WTC11 (cell line): Measurements from ENCODE around the gene C6orf163.

ENCODE experiments used
- CTCF ChIP-seq: fragments of 200-600 bp; IDR thresholded peaks from 2 replicates; pipeline ENCODE4 v1.8.0; 2022; ENCODE audit warnings: antibody characterized with exemption
- MLX ChIP-seq: sonication (generic); formaldehyde crosslinking; IDR thresholded peaks from 2 replicates; pipeline ENCODE4 v1.8.1; 2023; ENCODE audit warnings: mild to moderate bottlenecking, missing genetic modification reagents, moderate library complexity
- ZNF138 ChIP-seq: sonication (generic); formaldehyde crosslinking; conservative IDR thresholded peaks from 2 replicates; pipeline ENCODE4 v1.8.1; 2022; ENCODE audit warnings: mild to moderate bottlenecking, moderate library complexity, missing genetic modification reagents
- TF ChIP-seq, protein P1 (sequence below): sonication (generic); formaldehyde crosslinking; IDR thresholded peaks from 2 replicates; pipeline ENCODE4 v1.8.1; 2023; ENCODE audit warnings: mild to moderate bottlenecking, missing genetic modification reagents, borderline replicate concordance
- TF ChIP-seq, protein P2 (sequence below): sonication (generic); formaldehyde crosslinking; IDR thresholded peaks from 2 replicates; pipeline ENCODE4 v1.8.1; 2022; ENCODE audit warnings: low read depth, mild to moderate bottlenecking, moderate library complexity, missing genetic modification reagents, borderline replicate concordance

- TF ChIP-seq MLX, result no peak
- TF ChIP-seq CTCF, result no peak
- TF ChIP-seq, protein P1, sequence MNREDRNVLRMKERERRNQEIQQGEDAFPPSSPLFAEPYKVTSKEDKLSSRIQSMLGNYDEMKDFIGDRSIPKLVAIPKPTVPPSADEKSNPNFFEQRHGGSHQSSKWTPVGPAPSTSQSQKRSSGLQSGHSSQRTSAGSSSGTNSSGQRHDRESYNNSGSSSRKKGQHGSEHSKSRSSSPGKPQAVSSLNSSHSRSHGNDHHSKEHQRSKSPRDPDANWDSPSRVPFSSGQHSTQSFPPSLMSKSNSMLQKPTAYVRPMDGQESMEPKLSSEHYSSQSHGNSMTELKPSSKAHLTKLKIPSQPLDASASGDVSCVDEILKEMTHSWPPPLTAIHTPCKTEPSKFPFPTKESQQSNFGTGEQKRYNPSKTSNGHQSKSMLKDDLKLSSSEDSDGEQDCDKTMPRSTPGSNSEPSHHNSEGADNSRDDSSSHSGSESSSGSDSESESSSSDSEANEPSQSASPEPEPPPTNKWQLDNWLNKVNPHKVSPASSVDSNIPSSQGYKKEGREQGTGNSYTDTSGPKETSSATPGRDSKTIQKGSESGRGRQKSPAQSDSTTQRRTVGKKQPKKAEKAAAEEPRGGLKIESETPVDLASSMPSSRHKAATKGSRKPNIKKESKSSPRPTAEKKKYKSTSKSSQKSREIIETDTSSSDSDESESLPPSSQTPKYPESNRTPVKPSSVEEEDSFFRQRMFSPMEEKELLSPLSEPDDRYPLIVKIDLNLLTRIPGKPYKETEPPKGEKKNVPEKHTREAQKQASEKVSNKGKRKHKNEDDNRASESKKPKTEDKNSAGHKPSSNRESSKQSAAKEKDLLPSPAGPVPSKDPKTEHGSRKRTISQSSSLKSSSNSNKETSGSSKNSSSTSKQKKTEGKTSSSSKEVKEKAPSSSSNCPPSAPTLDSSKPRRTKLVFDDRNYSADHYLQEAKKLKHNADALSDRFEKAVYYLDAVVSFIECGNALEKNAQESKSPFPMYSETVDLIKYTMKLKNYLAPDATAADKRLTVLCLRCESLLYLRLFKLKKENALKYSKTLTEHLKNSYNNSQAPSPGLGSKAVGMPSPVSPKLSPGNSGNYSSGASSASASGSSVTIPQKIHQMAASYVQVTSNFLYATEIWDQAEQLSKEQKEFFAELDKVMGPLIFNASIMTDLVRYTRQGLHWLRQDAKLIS (CRISPR knock-in tag), result no peak
- TF ChIP-seq, protein P2, sequence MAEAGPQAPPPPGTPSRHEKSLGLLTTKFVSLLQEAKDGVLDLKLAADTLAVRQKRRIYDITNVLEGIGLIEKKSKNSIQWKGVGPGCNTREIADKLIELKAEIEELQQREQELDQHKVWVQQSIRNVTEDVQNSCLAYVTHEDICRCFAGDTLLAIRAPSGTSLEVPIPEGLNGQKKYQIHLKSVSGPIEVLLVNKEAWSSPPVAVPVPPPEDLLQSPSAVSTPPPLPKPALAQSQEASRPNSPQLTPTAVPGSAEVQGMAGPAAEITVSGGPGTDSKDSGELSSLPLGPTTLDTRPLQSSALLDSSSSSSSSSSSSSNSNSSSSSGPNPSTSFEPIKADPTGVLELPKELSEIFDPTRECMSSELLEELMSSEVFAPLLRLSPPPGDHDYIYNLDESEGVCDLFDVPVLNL (CRISPR knock-in tag), result no peak
- TF ChIP-seq ZNF138 (CRISPR knock-in tag), result no peak
These were observed 4.4 kb upstream of the C6orf163 start for GRCh38 chr6:87340230-87340629.
